GM12875 (cell line): ENCODE results near the gene FAM90A1.
A peak's percentile ranks its signal among the peaks of the same experiment; 100 is the strongest.
"Not testable (repeated sequence)": the region's sequence is repeated elsewhere in the genome, so short reads cannot be mapped to it uniquely, and the experiment has no call there.

Source experiments
- H3K4me3 ChIP-seq: one replicate; pipeline ENCODE4 v1.5.1; 2011; ENCODE audit warnings: low read depth, low read length, control low read depth
- TF ChIP-seq, protein P1 (sequence below): IDR thresholded peaks from 2 replicates; pipeline ENCODE4 v1.5.1; 2011; ENCODE audit warnings: low read depth, mild to moderate bottlenecking, control low read depth, inconsistent platforms, low read length, moderate library complexity, borderline replicate concordance; ENCODE audit not compliant: insufficient read depth

Gene FAM90A1

DNA sequence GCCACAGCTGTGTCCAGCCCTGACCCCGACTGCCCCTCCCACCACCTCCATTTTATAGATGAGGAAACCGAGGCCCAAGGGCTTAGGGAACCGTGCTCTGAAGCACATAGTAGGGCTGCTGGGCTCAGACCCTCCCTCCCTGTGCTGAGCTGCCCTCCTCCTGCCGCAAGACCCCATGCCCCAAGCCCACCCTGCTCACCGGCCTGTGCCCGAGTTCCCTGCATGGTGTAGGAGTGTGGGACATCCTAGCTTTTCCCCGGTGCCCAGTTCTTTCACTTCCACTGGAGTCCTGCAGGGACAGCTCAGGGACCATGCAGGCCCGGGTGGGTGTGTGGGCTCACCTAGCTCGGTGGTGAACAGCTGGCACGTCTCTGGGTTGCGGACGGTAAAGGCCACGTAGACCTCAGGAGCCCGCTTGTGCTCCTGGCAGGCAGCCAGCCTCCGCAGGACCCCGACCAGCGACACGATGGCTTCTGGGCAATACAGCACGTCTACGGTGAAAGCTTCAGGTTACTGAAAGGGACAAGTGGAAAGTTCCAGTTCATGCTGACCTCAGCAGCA lies 6.6 kb upstream of the FAM90A1 start:
- H3K4me3 ChIP-seq, result not testable (repeated sequence)

DNA sequence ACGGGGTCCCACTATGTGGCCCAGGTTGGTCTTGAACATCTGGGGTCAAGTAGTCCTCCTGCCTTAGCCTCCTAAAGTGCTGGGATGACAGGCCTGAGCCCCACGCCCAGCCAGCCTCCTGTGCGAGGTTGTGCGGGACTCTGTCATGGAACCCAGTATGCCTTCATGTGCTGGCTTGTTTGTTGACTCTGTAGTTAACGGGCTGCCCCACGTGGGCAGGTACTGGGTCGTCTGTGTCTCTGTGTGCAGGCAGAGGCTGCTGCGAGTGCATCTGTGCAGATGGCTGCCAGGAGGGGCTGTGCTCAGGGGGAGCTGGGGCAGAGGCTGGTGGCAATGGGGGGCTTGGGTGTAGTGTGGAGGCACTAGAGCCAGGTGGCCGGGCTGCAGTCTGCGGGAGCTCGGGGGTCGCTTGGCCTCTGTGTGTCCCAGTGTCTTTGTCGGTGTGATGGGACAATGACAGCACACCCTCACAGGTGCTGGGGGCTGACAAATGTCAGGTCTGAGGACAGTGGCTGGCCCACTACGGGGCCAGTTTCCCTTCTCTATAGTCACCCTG lies 6.0 kb upstream of the FAM90A1 start:
- H3K4me3 ChIP-seq, result not testable (repeated sequence)

GRCh38 chr12:8231666-8232608 lies 4.5 kb upstream of the FAM90A1 start:
- H3K4me3 ChIP-seq, result not testable (repeated sequence)
- TF ChIP-seq, protein P1, sequence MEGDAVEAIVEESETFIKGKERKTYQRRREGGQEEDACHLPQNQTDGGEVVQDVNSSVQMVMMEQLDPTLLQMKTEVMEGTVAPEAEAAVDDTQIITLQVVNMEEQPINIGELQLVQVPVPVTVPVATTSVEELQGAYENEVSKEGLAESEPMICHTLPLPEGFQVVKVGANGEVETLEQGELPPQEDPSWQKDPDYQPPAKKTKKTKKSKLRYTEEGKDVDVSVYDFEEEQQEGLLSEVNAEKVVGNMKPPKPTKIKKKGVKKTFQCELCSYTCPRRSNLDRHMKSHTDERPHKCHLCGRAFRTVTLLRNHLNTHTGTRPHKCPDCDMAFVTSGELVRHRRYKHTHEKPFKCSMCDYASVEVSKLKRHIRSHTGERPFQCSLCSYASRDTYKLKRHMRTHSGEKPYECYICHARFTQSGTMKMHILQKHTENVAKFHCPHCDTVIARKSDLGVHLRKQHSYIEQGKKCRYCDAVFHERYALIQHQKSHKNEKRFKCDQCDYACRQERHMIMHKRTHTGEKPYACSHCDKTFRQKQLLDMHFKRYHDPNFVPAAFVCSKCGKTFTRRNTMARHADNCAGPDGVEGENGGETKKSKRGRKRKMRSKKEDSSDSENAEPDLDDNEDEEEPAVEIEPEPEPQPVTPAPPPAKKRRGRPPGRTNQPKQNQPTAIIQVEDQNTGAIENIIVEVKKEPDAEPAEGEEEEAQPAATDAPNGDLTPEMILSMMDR, result peak; percentile 64

- not testable (repeated sequence) for H3K4me3 ChIP-seq
These were observed 3.6 kb upstream of the FAM90A1 start for GRCh38 chr12:8231049-8231448.

DNA sequence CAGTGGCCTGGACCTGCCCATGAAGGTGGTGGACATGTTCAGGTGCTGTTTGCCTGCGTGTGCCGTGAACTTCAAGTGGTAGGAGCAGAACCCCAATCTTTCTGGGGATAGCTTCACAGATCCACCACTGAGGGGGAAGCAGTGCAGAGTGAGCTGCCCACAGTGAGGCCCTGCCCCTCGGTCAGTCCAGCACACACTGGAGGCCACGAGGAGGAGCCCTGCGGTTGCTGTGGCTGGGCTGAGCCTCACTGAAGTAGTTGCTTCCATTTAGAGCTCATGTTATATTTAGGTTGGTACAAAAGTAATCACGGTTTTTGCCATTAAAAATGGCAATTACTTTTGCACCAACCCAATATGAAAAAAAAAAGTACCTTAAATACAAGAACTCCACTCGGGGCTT lies 2.1 kb upstream of the FAM90A1 start:
- H3K4me3 ChIP-seq, result not testable (repeated sequence)

- H3K4me3 ChIP-seq, result not testable (repeated sequence)
These were observed 1.2 kb upstream of the FAM90A1 start for GRCh38 chr12:8228607-8229006.

- H3K4me3 ChIP-seq, result peak overlapping the region; percentile 44
These were observed 287 bp upstream of the FAM90A1 start for GRCh38 chr12:8227732-8228077.

GRCh38 chr12:8226355-8226754 lies 1.1 kb downstream of the FAM90A1 start:
- H3K4me3 ChIP-seq, result no peak overlapping the region
- TF ChIP-seq, protein P1, result no peak

GRCh38 chr12:8224782-8225181 lies 2.6 kb downstream of the FAM90A1 start:
- H3K4me3 ChIP-seq, result not testable (repeated sequence)

- not testable (repeated sequence) for H3K4me3 ChIP-seq
These were observed 3.8 kb downstream of the FAM90A1 start for GRCh38 chr12:8223646-8224045.

- not testable (repeated sequence) for H3K4me3 ChIP-seq
These were observed 5.1 kb downstream of the FAM90A1 start for GRCh38 chr12:8222303-8222702.

- not testable (repeated sequence) for H3K4me3 ChIP-seq
These were observed 5.6 kb downstream of the FAM90A1 start for GRCh38 chr12:8221844-8222243.

DNA sequence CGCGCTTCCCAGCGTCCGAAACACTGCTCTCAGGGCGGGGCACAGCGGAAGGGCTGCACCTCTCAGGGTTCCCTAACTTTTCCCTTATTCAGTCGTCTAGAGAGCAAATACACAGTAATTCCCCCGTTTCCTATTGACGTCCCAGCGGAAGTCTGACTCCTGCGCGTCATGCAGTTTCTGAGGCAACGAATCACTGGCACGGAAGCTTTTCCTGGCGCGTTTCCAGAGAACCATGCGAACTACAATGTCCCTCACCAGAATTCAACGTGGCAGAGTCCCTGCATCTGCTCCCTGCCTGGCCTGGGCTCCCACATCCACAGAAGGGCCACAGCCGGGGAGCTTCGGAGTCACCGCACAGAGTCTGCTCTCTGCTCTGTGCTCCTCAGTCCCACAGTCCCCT lies 6.0 kb downstream of the FAM90A1 start:
- H3K4me3 ChIP-seq, result not testable (repeated sequence)

DNA sequence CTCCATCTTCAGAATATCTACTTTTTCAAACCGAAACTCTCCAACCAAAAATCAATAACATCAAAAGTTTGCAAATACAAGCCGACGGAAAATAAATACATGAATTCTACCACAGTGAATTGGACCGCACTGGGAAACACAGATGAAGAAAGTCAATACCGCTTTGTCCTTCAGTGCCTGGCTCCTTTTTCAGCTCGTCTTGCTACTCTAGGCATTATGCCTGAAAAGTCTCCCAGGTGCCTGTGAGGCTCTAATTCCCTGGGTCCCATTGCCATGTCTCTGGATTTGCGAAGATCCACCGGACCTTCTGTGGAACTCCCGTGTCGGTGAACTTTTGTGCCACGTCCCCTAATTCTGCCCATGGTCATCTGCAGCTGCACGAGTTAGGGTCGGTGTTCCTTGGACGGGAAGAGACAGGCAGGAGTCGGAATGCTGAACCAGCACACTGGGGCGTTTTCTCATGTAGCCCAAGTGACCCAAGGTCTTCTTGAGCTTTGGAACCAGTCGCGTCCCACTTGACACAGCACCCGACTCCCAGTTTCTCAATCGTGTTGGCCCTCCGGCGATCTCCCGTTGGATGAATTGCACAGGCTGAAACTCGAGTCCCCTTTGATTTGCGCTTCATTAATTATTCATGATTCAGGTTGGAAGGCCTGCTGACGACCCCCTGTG lies 8.6 kb downstream of the FAM90A1 start:
- H3K4me3 ChIP-seq, result not testable (repeated sequence)

GRCh38 chr12:8197685-8198308 lies 29.6 kb downstream of the FAM90A1 start:
- not testable (repeated sequence) for H3K4me3 ChIP-seq

- H3K4me3 ChIP-seq, result not testable (repeated sequence)
These were observed 39.3 kb downstream of the FAM90A1 start for GRCh38 chr12:8188088-8188487.

GRCh38 chr12:8184206-8184605 lies 43.2 kb downstream of the FAM90A1 start:
- not testable (repeated sequence) for H3K4me3 ChIP-seq
